ENCODE measurements around the gene CNPY1.

CNPY1 gene

DNA sequence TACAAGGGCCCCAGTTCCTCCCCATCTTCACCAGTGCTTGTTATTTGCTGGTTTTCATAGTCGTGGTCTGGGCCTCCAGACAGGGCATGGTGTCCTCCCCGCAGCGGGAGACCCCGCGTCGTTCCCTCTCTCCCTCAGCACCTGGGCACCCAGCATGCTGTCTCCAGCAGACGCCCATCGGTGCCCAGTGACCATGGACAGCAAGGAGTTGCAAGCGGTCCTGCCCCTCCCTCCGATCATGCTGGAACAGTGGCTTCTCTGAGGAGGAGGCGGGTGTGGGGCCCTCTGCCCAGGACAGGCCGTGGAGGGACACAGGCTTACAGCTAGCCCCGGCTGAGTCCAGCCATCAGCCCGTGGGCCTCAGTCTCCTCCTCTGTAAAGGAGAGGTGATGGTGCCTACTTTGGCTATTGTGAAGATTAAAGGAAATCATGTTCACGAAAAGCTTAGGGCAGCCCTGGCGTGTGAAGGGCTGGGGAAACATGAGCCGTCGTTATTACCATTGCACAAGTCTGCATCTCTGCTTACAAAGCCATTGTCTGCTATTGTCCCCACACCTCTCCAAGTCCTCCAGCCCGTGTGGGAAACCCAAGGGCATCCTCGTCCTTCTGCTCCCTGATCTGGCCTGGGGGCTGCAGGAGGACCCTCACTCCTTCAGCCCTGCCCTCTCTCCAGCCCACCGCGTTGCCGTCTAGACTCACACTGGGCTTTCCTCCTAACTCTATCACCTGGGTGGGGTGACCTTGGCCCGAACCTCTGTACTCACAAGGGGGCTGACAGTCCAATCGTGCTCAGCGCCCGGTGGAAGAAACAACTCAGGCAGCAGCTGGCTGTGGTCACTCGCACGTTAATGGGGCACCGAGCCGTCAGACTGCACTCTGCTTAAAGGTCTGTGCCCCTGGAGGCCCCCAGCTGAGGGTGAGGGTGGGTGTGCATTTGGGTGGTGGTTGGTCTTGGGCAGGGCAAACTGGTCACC, 58.6 kb downstream of the CNPY1 start:
- Histone ChIP-seq H3K4me1 (ENCODE audit: control insufficient read depth, insufficient read depth, low read length) (peaks cover 18% of the 10 kb centered on the region), H3K36me3 (ENCODE audit: control insufficient read depth, insufficient read depth, low read length) (no peaks in the 10 kb centered on the region), H3K27me3 (ENCODE audit: control insufficient read depth, insufficient read depth, low read length) (peaks cover 63% of the 10 kb centered on the region), H3K9ac (ENCODE audit: low read length) (no peak overlapping the region), H3K9me3 (ENCODE audit: control insufficient read depth, low read length) (no peaks in the 10 kb centered on the region), H3K4me3 (ENCODE audit: low read length) (no peak overlapping the region)

DNA sequence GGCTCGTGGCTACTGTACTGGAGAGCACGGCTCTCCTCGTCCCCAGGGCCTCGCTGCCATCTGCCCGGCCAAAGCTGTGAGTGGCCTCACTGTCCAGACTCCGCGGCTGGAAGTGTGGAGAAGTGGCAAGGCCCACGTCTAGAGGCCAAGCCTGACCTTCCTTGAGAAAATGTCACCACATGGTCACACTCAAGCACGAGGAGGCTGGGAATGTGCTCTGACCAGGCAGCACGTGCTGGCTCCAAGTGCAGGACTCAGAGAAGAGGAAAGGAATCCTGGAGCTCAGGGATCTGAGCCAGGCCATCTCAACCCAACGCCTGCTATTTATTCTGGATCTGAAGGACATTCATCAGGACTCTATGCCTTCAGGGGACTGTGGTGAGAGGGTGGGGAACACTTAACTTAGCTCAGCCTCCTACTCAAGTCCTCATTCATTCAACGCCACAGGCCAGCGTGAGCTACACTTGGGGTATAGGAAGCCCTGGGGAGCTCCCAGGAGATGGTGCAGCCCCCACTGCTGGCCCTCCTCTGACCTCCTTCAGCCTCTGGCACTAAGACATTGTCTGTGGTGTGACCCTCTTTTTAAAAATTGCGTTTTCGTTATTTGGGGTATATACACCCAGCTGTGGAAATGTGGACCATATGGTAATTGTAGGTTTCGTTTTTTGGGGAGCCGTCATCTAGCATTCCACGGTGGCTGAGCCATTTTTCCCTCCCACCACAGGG, 59.4 kb downstream of the CNPY1 start:
- no peaks in the 10 kb centered on the region for H3K36me3 ChIP-seq (ENCODE audit: control insufficient read depth, insufficient read depth, low read length)
- H3K4me3 ChIP-seq (ENCODE audit: low read length), result no peak overlapping the region
- no peak overlapping the region for H3K9ac ChIP-seq (ENCODE audit: low read length)
- no peaks in the 10 kb centered on the region for H3K9me3 ChIP-seq (ENCODE audit: control insufficient read depth, low read length)
- peaks cover 18% of the 10 kb centered on the region for H3K4me1 ChIP-seq (ENCODE audit: control insufficient read depth, insufficient read depth, low read length)
- peaks cover 60% of the 10 kb centered on the region for H3K27me3 ChIP-seq (ENCODE audit: control insufficient read depth, insufficient read depth, low read length)

DNA sequence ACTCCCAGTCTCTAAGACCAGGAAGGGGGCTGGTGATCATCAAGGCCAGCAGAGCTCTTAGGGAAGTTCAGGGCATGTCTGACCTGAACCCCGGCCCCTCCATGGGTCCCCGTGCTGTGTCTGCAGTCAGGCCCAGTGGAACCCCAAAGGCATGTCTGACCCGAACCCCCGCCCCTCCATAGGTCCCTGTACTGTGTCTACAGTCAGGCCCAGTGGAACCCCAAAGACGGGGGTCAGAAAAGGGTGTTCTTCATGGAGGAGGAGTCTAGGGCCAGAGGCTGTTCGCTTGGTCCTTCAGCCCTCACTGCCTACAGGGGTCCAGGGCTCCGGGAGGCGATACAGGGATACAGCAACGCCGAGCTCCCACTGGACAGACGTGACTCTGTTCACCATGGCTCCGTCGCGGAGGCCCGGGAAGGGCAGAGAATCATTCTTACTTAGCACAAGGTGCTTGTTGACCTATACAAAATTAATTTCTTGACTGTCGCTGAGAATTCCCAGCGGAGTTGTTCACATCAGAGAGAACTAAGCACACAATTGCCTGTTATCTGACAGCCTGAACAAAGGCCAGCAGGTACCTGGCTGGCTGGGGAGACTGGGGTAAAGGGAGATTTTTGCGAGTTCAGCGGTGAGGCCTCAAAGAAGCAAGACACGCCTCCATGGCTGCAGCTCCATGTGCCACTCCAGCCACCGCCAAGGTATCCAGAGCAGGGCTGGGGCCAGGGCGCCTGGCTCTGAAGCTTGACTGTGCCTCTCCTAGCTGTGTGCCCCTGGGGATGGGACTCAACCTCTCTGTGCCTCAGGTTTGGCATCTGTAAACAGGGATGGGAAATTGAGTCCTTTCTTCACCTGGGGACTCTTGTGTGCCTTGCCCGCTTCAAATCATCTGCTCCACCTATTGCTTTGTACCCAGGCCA, 61.6 kb downstream of the CNPY1 start:
- no peaks in the 10 kb centered on the region for H3K36me3 ChIP-seq (ENCODE audit: control insufficient read depth, insufficient read depth, low read length)
- no peak overlapping the region for H3K9ac ChIP-seq (ENCODE audit: low read length)
- no peaks in the 10 kb centered on the region for H3K4me1 ChIP-seq (ENCODE audit: control insufficient read depth, insufficient read depth, low read length)
- no peaks in the 10 kb centered on the region for H3K9me3 ChIP-seq (ENCODE audit: control insufficient read depth, low read length)
- H3K4me3 ChIP-seq (ENCODE audit: low read length), result no peak overlapping the region
- H3K27me3 ChIP-seq (ENCODE audit: control insufficient read depth, insufficient read depth, low read length), result peaks cover 40% of the 10 kb centered on the region

DNA sequence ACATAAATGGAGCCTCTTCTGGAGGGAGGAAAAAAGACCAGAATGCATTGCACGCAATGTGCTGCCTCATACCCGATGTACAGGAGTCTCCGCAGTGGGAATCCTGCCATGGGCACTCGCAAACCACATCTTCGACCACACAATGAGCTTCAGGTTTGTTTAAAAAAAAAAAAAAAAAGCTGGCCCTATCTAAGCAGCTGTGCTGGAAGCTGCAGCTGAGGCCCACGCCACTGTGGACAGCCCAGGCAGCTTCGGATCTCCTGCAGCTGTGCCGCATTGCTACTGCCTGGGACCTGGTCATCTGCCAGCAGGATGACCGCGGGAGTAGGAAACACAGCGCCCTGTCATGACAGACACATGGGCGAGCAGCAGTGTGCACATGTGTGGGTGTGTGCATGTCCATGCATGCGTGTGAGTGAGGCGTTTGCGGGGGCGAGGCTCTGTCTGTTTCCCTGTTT, 62.5 kb downstream of the CNPY1 start:
- Histone ChIP-seq H3K4me1 (ENCODE audit: control insufficient read depth, insufficient read depth, low read length) (no peaks in the 10 kb centered on the region), H3K4me3 (ENCODE audit: low read length) (no peak overlapping the region), H3K9ac (ENCODE audit: low read length) (no peak overlapping the region), H3K9me3 (ENCODE audit: control insufficient read depth, low read length) (no peaks in the 10 kb centered on the region), H3K36me3 (ENCODE audit: control insufficient read depth, insufficient read depth, low read length) (no peaks in the 10 kb centered on the region), H3K27me3 (ENCODE audit: control insufficient read depth, insufficient read depth, low read length) (peaks cover 31% of the 10 kb centered on the region)

DNA sequence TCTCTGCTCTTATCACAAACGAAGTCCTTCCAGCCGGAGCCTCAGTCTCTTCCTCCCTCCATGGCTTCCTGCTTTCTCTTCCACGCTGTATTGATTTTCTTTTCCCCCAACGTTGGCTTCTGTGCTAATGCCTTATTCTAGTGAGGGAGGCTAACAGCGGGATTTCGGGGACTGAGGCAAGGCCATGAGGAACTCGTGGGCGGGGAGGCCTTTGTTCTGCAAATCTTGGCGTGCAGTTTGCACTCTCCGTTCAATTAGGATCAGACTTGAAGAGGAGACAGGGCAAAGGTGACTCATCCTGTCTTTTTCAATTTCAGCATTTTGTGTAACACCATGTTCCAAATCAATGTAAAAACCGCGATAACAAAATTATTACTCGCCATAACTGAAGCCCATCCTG, 63.1 kb downstream of the CNPY1 start:
- H3K9ac ChIP-seq (ENCODE audit: low read length), result no peak overlapping the region
- no peaks in the 10 kb centered on the region for H3K4me1 ChIP-seq (ENCODE audit: control insufficient read depth, insufficient read depth, low read length)
- peaks cover 30% of the 10 kb centered on the region for H3K27me3 ChIP-seq (ENCODE audit: control insufficient read depth, insufficient read depth, low read length)
- no peak overlapping the region for H3K4me3 ChIP-seq (ENCODE audit: low read length)
- H3K9me3 ChIP-seq (ENCODE audit: control insufficient read depth, low read length), result no peaks in the 10 kb centered on the region
- H3K36me3 ChIP-seq (ENCODE audit: control insufficient read depth, insufficient read depth, low read length), result no peaks in the 10 kb centered on the region

DNA sequence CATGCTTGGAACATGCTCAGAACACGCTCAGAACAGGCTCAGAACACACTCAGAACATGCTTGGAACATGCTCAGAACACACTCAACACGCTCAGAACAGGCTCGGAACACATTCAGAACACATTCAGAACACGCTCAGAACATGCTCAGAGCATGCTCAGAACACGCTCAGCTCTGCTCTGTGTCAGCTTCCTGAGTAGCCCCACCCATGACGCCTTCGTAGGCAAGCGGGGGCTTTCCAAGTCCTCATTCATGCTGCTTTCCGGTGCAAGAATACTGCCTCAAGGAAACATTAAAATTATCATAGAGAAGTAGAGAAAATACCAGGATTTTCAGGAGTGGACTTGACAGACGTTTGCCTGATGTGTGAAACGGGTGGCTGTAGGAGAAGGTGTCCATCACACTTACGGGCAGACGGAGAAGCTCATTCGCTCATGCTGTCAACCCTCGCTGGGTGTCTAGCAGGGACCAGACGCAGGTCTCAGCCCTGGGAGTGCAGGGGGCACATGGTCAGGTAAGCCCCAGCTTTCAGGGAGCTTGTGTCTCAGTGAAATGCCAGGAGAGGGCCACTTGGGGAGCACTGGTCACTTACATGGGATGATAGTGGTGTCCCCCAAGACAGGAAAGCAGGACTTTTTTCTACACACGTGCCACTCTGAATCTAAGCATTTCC, 63.7 kb downstream of the CNPY1 start:
- no peaks in the 10 kb centered on the region for H3K9me3 ChIP-seq (ENCODE audit: control insufficient read depth, low read length)
- no peak overlapping the region for H3K9ac ChIP-seq (ENCODE audit: low read length)
- no peak overlapping the region for H3K4me3 ChIP-seq (ENCODE audit: low read length)
- H3K36me3 ChIP-seq (ENCODE audit: control insufficient read depth, insufficient read depth, low read length), result no peaks in the 10 kb centered on the region
- H3K27me3 ChIP-seq (ENCODE audit: control insufficient read depth, insufficient read depth, low read length), result peaks cover 30% of the 10 kb centered on the region
- H3K4me1 ChIP-seq (ENCODE audit: control insufficient read depth, insufficient read depth, low read length), result no peaks in the 10 kb centered on the region

DNA sequence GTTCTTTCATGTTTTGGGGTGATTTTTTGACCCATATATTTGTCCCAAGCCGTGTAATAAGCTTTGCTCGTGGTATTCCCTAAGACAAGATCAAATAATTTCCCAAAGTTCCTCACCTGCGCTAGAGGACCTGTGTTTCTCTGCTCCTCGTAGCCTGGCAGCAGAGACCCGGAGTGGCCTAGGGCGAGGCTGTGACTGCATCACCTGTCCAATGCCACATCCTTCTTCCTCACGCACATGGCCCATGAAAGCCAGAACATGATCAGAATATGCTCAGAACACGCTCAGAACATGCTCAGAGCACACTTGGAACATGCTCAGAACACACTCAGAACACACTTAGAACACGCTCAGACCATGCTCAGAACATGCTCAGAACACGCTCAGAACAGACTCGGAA, 64.6 kb downstream of the CNPY1 start:
- no peaks in the 10 kb centered on the region for H3K4me1 ChIP-seq (ENCODE audit: control insufficient read depth, insufficient read depth, low read length)
- no peaks in the 10 kb centered on the region for H3K36me3 ChIP-seq (ENCODE audit: control insufficient read depth, insufficient read depth, low read length)
- no peak overlapping the region for H3K9ac ChIP-seq (ENCODE audit: low read length)
- no peaks in the 10 kb centered on the region for H3K9me3 ChIP-seq (ENCODE audit: control insufficient read depth, low read length)
- H3K4me3 ChIP-seq (ENCODE audit: low read length), result no peak overlapping the region
- H3K27me3 ChIP-seq (ENCODE audit: control insufficient read depth, insufficient read depth, low read length), result peaks cover 32% of the 10 kb centered on the region

DNA sequence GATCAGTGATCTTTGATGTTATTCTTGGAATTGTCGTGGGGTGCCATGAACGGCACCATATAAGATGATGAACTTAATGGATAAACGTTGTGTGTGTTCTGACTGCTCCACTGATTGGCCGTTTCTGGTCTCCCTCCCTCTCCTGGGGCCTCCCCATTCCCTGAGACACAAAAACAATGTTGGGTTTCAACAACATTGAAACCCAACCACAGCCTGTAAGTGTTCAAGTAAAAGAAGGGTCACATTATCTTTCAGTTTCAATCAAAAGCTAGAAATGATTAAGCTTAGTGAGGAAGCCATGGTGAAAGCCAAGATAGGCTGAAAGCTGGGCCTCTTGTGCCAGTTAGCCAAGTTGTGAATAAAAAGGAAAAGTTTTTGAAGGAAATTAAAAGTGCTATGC, 68.9 kb downstream of the CNPY1 start:
- H3K27me3 ChIP-seq (ENCODE audit: control insufficient read depth, insufficient read depth, low read length), result peaks cover 49% of the 10 kb centered on the region
- H3K9me3 ChIP-seq (ENCODE audit: control insufficient read depth, low read length), result no peaks in the 10 kb centered on the region
- H3K4me3 ChIP-seq (ENCODE audit: low read length), result no peak overlapping the region
- no peaks in the 10 kb centered on the region for H3K4me1 ChIP-seq (ENCODE audit: control insufficient read depth, insufficient read depth, low read length)
- no peaks in the 10 kb centered on the region for H3K36me3 ChIP-seq (ENCODE audit: control insufficient read depth, insufficient read depth, low read length)
- no peak overlapping the region for H3K9ac ChIP-seq (ENCODE audit: low read length)

DNA sequence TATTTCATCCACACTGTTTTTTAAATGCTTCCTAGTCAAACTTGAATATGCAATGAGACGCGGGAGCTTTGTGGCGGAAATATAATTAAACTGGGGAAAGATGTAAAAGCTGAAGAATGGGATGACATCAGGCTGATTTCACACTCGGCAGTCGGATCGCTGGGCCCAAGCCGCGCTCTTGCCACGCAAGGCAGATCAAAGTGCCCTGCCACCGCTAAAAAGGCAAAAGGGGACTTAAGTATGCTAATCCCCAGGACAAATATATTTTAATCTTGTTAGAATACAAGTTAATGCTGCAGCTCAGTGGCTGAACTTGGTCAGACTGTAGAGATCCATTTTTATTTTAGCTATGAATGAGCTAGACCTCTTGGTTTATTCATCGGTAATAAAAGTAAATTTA, 74.6 kb downstream of the CNPY1 start:
- Histone ChIP-seq H3K9ac (ENCODE audit: low read length) (no peak overlapping the region), H3K27me3 (ENCODE audit: control insufficient read depth, insufficient read depth, low read length) (peaks cover 100% of the 10 kb centered on the region)

DNA sequence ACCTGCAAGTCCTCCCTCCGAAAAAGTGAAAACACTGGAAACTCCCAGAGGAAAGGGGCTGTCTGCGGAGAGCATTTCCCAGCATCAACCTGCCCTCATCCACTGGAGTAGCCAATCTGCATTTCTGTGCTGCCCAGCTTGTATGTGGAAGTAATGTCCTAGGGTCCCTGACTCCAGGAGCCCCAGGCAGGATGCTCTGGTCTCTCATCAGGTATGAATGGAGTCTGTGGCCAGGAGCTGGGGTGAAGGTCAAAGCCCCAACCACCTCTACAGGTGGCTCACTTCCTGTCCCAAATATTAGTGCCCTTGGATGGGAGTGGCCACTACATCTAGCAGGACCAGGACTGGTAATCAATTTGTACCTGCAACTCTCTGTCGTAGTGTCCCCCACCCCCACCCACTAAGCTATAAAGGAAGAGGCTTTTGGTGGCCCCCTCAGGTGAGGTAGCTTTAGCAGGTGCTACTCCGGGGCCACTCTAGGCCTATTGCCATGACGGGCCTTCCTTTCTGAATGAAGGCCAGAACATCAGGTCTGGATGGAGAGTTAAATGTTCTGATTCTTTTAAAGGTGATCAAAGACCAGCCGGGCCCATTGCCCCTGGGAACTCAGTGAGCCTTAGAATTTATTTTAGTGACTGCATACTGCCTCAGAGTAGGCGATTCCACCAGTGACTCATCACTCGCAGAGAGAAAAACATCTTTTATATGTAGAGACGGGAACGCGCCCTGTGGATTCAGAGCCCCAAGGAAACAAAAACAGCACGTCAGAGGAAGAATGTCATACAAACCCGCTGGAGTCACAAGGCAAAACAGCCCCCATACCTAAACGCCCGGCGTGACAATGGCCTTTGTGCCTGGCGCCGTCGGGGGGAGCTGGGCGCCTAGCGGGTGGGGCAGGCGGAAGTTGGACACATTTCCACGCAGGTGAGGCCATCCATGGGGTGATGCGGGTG, 75.4 kb downstream of the CNPY1 start:
- no peaks in the 10 kb centered on the region for H3K9me3 ChIP-seq (ENCODE audit: control insufficient read depth, low read length)
- peaks cover 100% of the 10 kb centered on the region for H3K27me3 ChIP-seq (ENCODE audit: control insufficient read depth, insufficient read depth, low read length)
- H3K36me3 ChIP-seq (ENCODE audit: control insufficient read depth, insufficient read depth, low read length), result no peaks in the 10 kb centered on the region
- H3K9ac ChIP-seq (ENCODE audit: low read length), result no peak overlapping the region
- no peak overlapping the region for H3K4me3 ChIP-seq (ENCODE audit: low read length)
- peaks cover 13% of the 10 kb centered on the region for H3K4me1 ChIP-seq (ENCODE audit: control insufficient read depth, insufficient read depth, low read length)

More for the DNA sequence above, 74.6 kb downstream of the CNPY1 start:
- H3K4me1 ChIP-seq (ENCODE audit: control insufficient read depth, insufficient read depth, low read length), result peaks cover 9% of the 10 kb centered on the region
- H3K36me3 ChIP-seq (ENCODE audit: control insufficient read depth, insufficient read depth, low read length), result no peaks in the 10 kb centered on the region
- no peak overlapping the region for H3K4me3 ChIP-seq (ENCODE audit: low read length)
- H3K9me3 ChIP-seq (ENCODE audit: control insufficient read depth, low read length), result no peaks in the 10 kb centered on the region

Measured in mucosa of stomach (tissue), 1 donor.